Measurements from ENCODE around the gene LAMTOR4. TPM values are rescaled to one million over a fixed set of nuclear protein-coding genes. Genes with fewer than 3 reads are reported as not detected.
A peak's percentile ranks its signal among the peaks of the same experiment; 100 is the strongest.

LAMTOR4 gene
- total and polyA plus RNA-seq, 2 of the 13 experiments (the other 11 are each of a cell fraction or from before 2014, with no cell fraction given): 115 to 118 TPM

- TF ChIP-seq EP300 (IDR thresholded peaks at IDR 0.05; ENCODE audit: low read depth in 2 of 2, low read length in 2 of 2) (peak in 1 of 2 experiments; percentile 100; a peak in 1 of 4 replicates), EP300 (CRISPR knock-in tag; IDR thresholded peaks at IDR 0.05; ENCODE audit: borderline replicate concordance) (peak; percentile 8; the same call in 1 of the 2 replicates), HNF1A (IDR thresholded peaks at IDR 0.05; ENCODE audit: low read depth) (no peak), HNF1A (CRISPR knock-in tag; IDR thresholded peaks at IDR 0.05; ENCODE audit: borderline replicate concordance) (peak; percentile 30; the same call in 1 of the 2 replicates), MYPOP (CRISPR knock-in tag; IDR thresholded peaks at IDR 0.05) (peak; percentile 77; the same call in 1 of the 2 replicates), CHD4 (IDR thresholded peaks at IDR 0.05; ENCODE audit: borderline replicate concordance, low read length) (no peak), ZNF503 (CRISPR knock-in tag; IDR thresholded peaks at IDR 0.05) (peak; percentile 73; the same call in 1 of the 2 replicates), ZC3H13 (CRISPR knock-in tag; IDR thresholded peaks at IDR 0.05) (no peak), STAG1 (CRISPR knock-in tag; IDR thresholded peaks at IDR 0.05) (no peak), ZFAT (CRISPR knock-in tag; conservative IDR thresholded peaks at IDR 0.05) (0 out of 2 replicates have a peak, but pooled peaks have one; percentile 62), NAIF1 (CRISPR knock-in tag; IDR thresholded peaks at IDR 0.05; ENCODE audit: borderline replicate concordance) (peak; percentile 58; the same call in 1 of the 2 replicates), ZNF850 (CRISPR knock-in tag; conservative IDR thresholded peaks at IDR 0.05) (no peak), ZNF460 (CRISPR knock-in tag; IDR thresholded peaks at IDR 0.05; ENCODE audit: borderline replicate concordance) (no peak), TIGD3 (CRISPR knock-in tag; IDR thresholded peaks at IDR 0.05; ENCODE audit: borderline replicate concordance) (no peak), NR2F6 (IDR thresholded peaks at IDR 0.05) (no peak), NR2F6 (CRISPR knock-in tag; IDR thresholded peaks at IDR 0.05) (no peak), ZNF33A (CRISPR knock-in tag; IDR thresholded peaks at IDR 0.05; ENCODE audit: borderline replicate concordance) (peak; percentile 58; the same call in 1 of the 2 replicates), HMGA1 (CRISPR knock-in tag; conservative IDR thresholded peaks at IDR 0.05) (no peak), DPF2 (CRISPR knock-in tag; IDR thresholded peaks at IDR 0.05; ENCODE audit: borderline replicate concordance, low read depth) (no peak)
Observed at GRCh38 chr7:100119072-100119969, 29.4 kb upstream of the LAMTOR4 start, which contains the start of the genes CNPY4 and TAF6 (continued).
